ENCODE measurements around the gene QSOX1. TPM values are rescaled to one million over a fixed set of nuclear protein-coding genes. Genes with fewer than 3 reads are reported as not detected.

Gene QSOX1
- total and polyA plus RNA-seq, 2 donors (not counting 3 experiments of a cell fraction or from before 2014, with no cell fraction given), result 256 to 415 TPM

GRCh38 chr1:180192172-180192571 is 37.5 kb downstream of the QSOX1 start:
- no peaks in the 10 kb centered on the region for H3K9me1 ChIP-seq (replicated peaks; ENCODE audit: control insufficient read depth, extremely low read depth, insufficient read depth, low read length)
- H3K4me2 ChIP-seq (ENCODE audit: insufficient read depth, low read length), result no peak overlapping the region
- ChIA-PET CTCF (interaction anchor here (1.3 kb wide), 1 partner anchor 10 kb away, joined by 3 read pairs; no protein-coding TSS in a partner anchor), POLR2A (no interaction called here)
- no peak overlapping the region for H3K4me3 ChIP-seq (replicated peaks in 1 of 3; ENCODE audit: insufficient read depth in 1 of 3, low read depth in 1 of 3, low read length in 3 of 3)
- no peaks in the 10 kb centered on the region for H4K20me1 ChIP-seq (replicated peaks; ENCODE audit: control insufficient read depth, extremely low read depth, insufficient read depth, low read length)
- H3K27me3 ChIP-seq (ENCODE audit: control insufficient read depth in 2 of 2, insufficient read depth in 2 of 2, low read length in 2 of 2), result no peaks in the 10 kb centered on the region
- H3K79me2 ChIP-seq (ENCODE audit: control insufficient read depth, insufficient read depth, low read length), result no peaks in the 10 kb centered on the region
- TF ChIP-seq FOS (IDR thresholded peaks at IDR 0.05; ENCODE audit: borderline replicate concordance, insufficient read depth, low read length), result no peak
- TF ChIP-seq POLR2AphosphoS5 (IDR thresholded peaks at IDR 0.05; ENCODE audit: insufficient read depth, low read depth, low read length), result no peak
- no peak for TF ChIP-seq EZH2 (IDR thresholded peaks at IDR 0.05; ENCODE audit: borderline replicate concordance, low read depth, low read length, severe bottlenecking)
- no peak for TF ChIP-seq JUN (IDR thresholded peaks at IDR 0.05; ENCODE audit: borderline replicate concordance, insufficient read depth, insufficient read length, low read depth)
- no peak for TF ChIP-seq POLR2A (IDR thresholded peaks at IDR 0.05; ENCODE audit: low read depth, low read length)
- TF ChIP-seq MAX (IDR thresholded peaks at IDR 0.05; ENCODE audit: insufficient read depth, insufficient read length), result no peak
- TF ChIP-seq CTCF (IDR thresholded peaks at IDR 0.05; ENCODE audit: extremely low read depth in 1 of 2, insufficient read depth in 1 of 2, low read depth in 1 of 2, low read length in 2 of 2), result no peak
- no peak for TF ChIP-seq GATA2 (IDR thresholded peaks at IDR 0.05; ENCODE audit: insufficient read depth, insufficient read length, low read depth, low read length)
- no peak for TF ChIP-seq MYC (IDR thresholded peaks at IDR 0.05; ENCODE audit: low read depth, low read length)
- no peaks in the 10 kb centered on the region for H3K9me3 ChIP-seq (replicated peaks; ENCODE audit: control insufficient read depth, insufficient read depth, low read length)
- no peak overlapping the region for H3K9ac ChIP-seq (replicated peaks; ENCODE audit: extremely low read depth, insufficient read depth, low read length)
- no peak for DNase-seq (ENCODE audit: low read depth, low spot score)
- H3K36me3 ChIP-seq (ENCODE audit: control insufficient read depth in 2 of 2, extremely low read depth in 1 of 2, insufficient read depth in 2 of 2, low read length in 2 of 2), result peaks cover 2 to 31% of the 10 kb centered on the region in 2 experiments
- no TSS peak for BruUV-seq (replicated peaks)
- no peaks in the 10 kb centered on the region for H3K4me1 ChIP-seq (ENCODE audit: control insufficient read depth, extremely low read depth, insufficient read depth, low read length)
- FAIRE-seq, result no peak
- no peak overlapping the region for H3K27ac ChIP-seq (ENCODE audit: insufficient read depth, low read depth, low read length)
- intact Hi-C loops (cut with micrococcal nuclease) (no loop called here), dilution Hi-C loops (cut with MboI; ENCODE audit: extremely low pct_ligation_motif_present, low sequenced_read_pairs) (no loop called here)
- H2AFZ ChIP-seq (ENCODE audit: low read depth, low read length), result no peak overlapping the region

All from endothelial cell of umbilical vein (primary cell).